ENCODE results near the gene MAN2A1.

DNA sequence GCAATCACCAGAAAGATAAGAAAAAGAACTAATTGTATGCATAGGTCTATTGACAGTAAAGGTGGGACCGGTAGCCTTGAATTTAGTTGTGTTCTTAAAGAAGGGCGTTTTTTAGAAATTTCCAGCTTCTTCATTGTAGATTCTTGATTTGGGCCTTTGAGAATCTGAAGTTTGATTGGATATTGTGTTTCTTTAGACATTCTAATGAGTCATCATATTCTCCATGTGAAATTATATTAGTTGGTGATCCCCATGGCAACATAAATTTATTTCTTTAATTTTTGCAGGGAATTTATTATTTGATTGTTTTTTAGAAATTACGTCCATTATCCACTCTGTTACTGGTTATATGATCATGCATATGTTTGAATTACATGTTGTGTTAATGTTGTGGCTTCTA, 63.6 kb downstream of the MAN2A1 start:
- TF ChIP-seq ZBTB1 (tag by site-specific recombination; IDR thresholded peaks at IDR 0.05), result no peak
- no peak for TF ChIP-seq ZNF473 (tag by site-specific recombination; IDR thresholded peaks at IDR 0.05)
- TF ChIP-seq KLF16 (tag by site-specific recombination; IDR thresholded peaks at IDR 0.05), result no peak
- TF ChIP-seq ZNF747 (tag by site-specific recombination; IDR thresholded peaks at IDR 0.05), result no peak
- TF ChIP-seq, protein P1, sequence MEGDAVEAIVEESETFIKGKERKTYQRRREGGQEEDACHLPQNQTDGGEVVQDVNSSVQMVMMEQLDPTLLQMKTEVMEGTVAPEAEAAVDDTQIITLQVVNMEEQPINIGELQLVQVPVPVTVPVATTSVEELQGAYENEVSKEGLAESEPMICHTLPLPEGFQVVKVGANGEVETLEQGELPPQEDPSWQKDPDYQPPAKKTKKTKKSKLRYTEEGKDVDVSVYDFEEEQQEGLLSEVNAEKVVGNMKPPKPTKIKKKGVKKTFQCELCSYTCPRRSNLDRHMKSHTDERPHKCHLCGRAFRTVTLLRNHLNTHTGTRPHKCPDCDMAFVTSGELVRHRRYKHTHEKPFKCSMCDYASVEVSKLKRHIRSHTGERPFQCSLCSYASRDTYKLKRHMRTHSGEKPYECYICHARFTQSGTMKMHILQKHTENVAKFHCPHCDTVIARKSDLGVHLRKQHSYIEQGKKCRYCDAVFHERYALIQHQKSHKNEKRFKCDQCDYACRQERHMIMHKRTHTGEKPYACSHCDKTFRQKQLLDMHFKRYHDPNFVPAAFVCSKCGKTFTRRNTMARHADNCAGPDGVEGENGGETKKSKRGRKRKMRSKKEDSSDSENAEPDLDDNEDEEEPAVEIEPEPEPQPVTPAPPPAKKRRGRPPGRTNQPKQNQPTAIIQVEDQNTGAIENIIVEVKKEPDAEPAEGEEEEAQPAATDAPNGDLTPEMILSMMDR (tag by site-specific recombination; IDR thresholded peaks at IDR 0.05), result no peak
- no peak for TF ChIP-seq TCF7L2 (IDR thresholded peaks at IDR 0.05; ENCODE audit: borderline replicate concordance, low read depth, low read length)
- TF ChIP-seq ZNF202 (tag by site-specific recombination; IDR thresholded peaks at IDR 0.05; ENCODE audit: borderline replicate concordance), result no peak
- TF ChIP-seq ZNF274 (IDR thresholded peaks at IDR 0.05; ENCODE audit: low read length), result no peak
- no peak for TF ChIP-seq ZNF274 (tag by site-specific recombination; IDR thresholded peaks at IDR 0.05; ENCODE audit: borderline replicate concordance)
- TF ChIP-seq, protein P2, sequence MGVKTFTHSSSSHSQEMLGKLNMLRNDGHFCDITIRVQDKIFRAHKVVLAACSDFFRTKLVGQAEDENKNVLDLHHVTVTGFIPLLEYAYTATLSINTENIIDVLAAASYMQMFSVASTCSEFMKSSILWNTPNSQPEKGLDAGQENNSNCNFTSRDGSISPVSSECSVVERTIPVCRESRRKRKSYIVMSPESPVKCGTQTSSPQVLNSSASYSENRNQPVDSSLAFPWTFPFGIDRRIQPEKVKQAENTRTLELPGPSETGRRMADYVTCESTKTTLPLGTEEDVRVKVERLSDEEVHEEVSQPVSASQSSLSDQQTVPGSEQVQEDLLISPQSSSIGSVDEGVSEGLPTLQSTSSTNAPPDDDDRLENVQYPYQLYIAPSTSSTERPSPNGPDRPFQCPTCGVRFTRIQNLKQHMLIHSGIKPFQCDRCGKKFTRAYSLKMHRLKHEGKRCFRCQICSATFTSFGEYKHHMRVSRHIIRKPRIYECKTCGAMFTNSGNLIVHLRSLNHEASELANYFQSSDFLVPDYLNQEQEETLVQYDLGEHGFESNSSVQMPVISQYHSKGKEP (tag by site-specific recombination; IDR thresholded peaks at IDR 0.05), result no peak
